ENCODE measurements around the gene RALA. TPM values are rescaled to one million over a fixed set of nuclear protein-coding genes. Genes with fewer than 3 reads are reported as not detected.

RALA gene
- total and polyA plus RNA-seq, 10 donors: 10.0 to 26.6 (median 19.7) TPM

- H3K4me1 ChIP-seq: no peaks in the 10 kb centered on the region
- DNase-seq: no peak
- H3K36me3 ChIP-seq: peaks cover 0 to 24% (median 2%) of the 10 kb centered on the region in 6 donors
- no peak overlapping the region for H3K4me3 ChIP-seq
- intact Hi-C loops (cut with DNase I; ENCODE audit: low total_unique reads): no loop called here
- no peaks in the 10 kb centered on the region for H3K27me3 ChIP-seq (replicated peaks in 1 of 7)
- no peak overlapping the region for H3K27ac ChIP-seq
- TF ChIP-seq POLR2A (IDR thresholded peaks at IDR 0.05): no peak
- no peak for TF ChIP-seq POLR2AphosphoS5 (IDR thresholded peaks at IDR 0.05)
- TF ChIP-seq CTCF (IDR thresholded peaks at IDR 0.05 in 8 of 11, conservative IDR thresholded peaks at IDR 0.05 in 3 of 11): no peak
- H3K9me3 ChIP-seq: peaks cover 0 to 32% (median 16%) of the 10 kb centered on the region in 8 donors
These were observed 39.9 kb downstream of the RALA start for GRCh38 chr7:39663263-39663662.

- no peak for DNase-seq
- no peaks in the 10 kb centered on the region for H3K27me3 ChIP-seq (replicated peaks in 1 of 7)
- no peak overlapping the region for H3K27ac ChIP-seq
- H3K4me3 ChIP-seq: no peak overlapping the region
- peaks cover 0 to 32% (median 16%) of the 10 kb centered on the region in 8 donors for H3K9me3 ChIP-seq
- peaks cover 0 to 24% (median 2%) of the 10 kb centered on the region in 6 donors for H3K36me3 ChIP-seq
- WGBS, 5 donors: 62 to 84% (median 83%) methylated on average over 1 of the region's 1 CpG
- intact Hi-C loops (cut with DNase I; ENCODE audit: low total_unique reads): no loop called here
- no peaks in the 10 kb centered on the region for H3K4me1 ChIP-seq
- TF ChIP-seq POLR2AphosphoS5 (IDR thresholded peaks at IDR 0.05): no peak
These were observed 40.7 kb downstream of the RALA start for GRCh38 chr7:39664057-39664456.

GRCh38 chr7:39664585-39664984 is 41.2 kb downstream of the RALA start:
- Histone ChIP-seq H3K36me3 (peaks cover 0 to 24% (median 2%) of the 10 kb centered on the region in 6 donors), H3K9me3 (peaks cover 0 to 32% (median 16%) of the 10 kb centered on the region in 8 donors), H3K4me1 (no peaks in the 10 kb centered on the region), H3K4me3 (no peak overlapping the region), H3K27me3 (replicated peaks in 1 of 7) (no peaks in the 10 kb centered on the region), H3K27ac (no peak overlapping the region)
- no peak for TF ChIP-seq POLR2A (IDR thresholded peaks at IDR 0.05)
- no peak for TF ChIP-seq CTCF (IDR thresholded peaks at IDR 0.05 in 8 of 11, conservative IDR thresholded peaks at IDR 0.05 in 3 of 11)
- no peak for TF ChIP-seq POLR2AphosphoS5 (IDR thresholded peaks at IDR 0.05)
- no peak for DNase-seq
- WGBS, 5 donors: 91 to 99% (median 94%) methylated on average over 3 of the region's 3 CpGs
- intact Hi-C loops (cut with DNase I; ENCODE audit: low total_unique reads): no loop called here

- no peak overlapping the region for H3K27ac ChIP-seq
- peaks cover 0 to 20% (median 11%) of the 10 kb centered on the region in 8 donors for H3K9me3 ChIP-seq
- H3K27me3 ChIP-seq (replicated peaks in 1 of 7): no peaks in the 10 kb centered on the region
- H3K4me1 ChIP-seq: peaks cover 0 to 11% (median 0%) of the 10 kb centered on the region in 6 donors
- TF ChIP-seq CTCF (IDR thresholded peaks at IDR 0.05 in 8 of 11, conservative IDR thresholded peaks at IDR 0.05 in 3 of 11): no peak
- no peak for TF ChIP-seq POLR2AphosphoS5 (IDR thresholded peaks at IDR 0.05)
- TF ChIP-seq POLR2A (IDR thresholded peaks at IDR 0.05): no peak
- intact Hi-C loops (cut with DNase I; ENCODE audit: low total_unique reads): no loop called here
- no peak for DNase-seq
- H3K4me3 ChIP-seq: no peak overlapping the region
- peaks cover 0 to 16% (median 1%) of the 10 kb centered on the region in 6 donors for H3K36me3 ChIP-seq
- 92 to 100% (median 96%) methylated on average over 2 of the region's 2 CpGs for WGBS, 5 donors
These were observed 43.2 kb downstream of the RALA start for GRCh38 chr7:39666562-39666961.
